WTC11 (cell line): ENCODE measurements around the gene GPR83. TPM values are rescaled to one million over a fixed set of nuclear protein-coding genes. Genes with fewer than 3 reads are reported as not detected.

Experiments
- ATAC-seq: fragments of 200-7000 bp; cut with Tn5 transposase; 2 replicates; pipeline ENCODE4 v1.10.0; 2021; ENCODE audit warnings: mild to moderate bottlenecking, moderate library complexity
- Bru-seq: library from RNA; stranded (reverse); fragments of 400-500 nt; gene quantifications from one replicate; lab custom pipeline; 2021; lab: Mats Ljungman, UMichigan
- CTCF ChIA-PET: fragments of 300-600 bp; sonication (Branson Sonifier 250); formaldehyde crosslinking; loops from one replicate; lab custom pipeline; 2021; ENCODE audit warnings: antibody characterized with exemption; lab: Charles Lee
- POLR2A ChIA-PET: fragments of 350-600 bp; sonication (Branson Sonifier 250); formaldehyde crosslinking; loops from one replicate; lab custom pipeline; 2021; ENCODE audit warnings: antibody characterized with exemption; lab: Charles Lee
- DNase-seq: peaks from one replicate; pipeline ENCODE4 v3.0.0; 2021; ENCODE audit warnings: low spot score
- H3K27ac Mint-ChIP-seq: 2 replicates; pipeline ENCODE4 v1.8.0; 2021; ENCODE audit warnings: mixed read lengths
- H3K27me3 Mint-ChIP-seq: 2 replicates; pipeline ENCODE4 v1.8.0; 2021; ENCODE audit warnings: low read depth, mild to moderate bottlenecking, moderate library complexity, mixed read lengths
- H3K36me3 Mint-ChIP-seq: 2 replicates; pipeline ENCODE4 v1.8.0; 2021; ENCODE audit warnings: mixed read lengths
- H3K4me1 Mint-ChIP-seq: 2 replicates; pipeline ENCODE4 v1.8.0; 2022; ENCODE audit warnings: mixed read lengths
- H3K4me3 Mint-ChIP-seq: 2 replicates; pipeline ENCODE4 v1.8.0; 2021; ENCODE audit warnings: mild to moderate bottlenecking, moderate library complexity, mixed read lengths
- H3K9me3 Mint-ChIP-seq: 2 replicates; pipeline ENCODE4 v1.8.0; 2021; ENCODE audit warnings: mixed read lengths
- ATF3 ChIP-seq: sonication (generic); formaldehyde crosslinking; conservative IDR thresholded peaks from 2 replicates; pipeline ENCODE4 v1.8.1; 2022; ENCODE audit warnings: mild to moderate bottlenecking, missing genetic modification reagents
- ELF4 ChIP-seq: sonication (generic); formaldehyde crosslinking; IDR thresholded peaks from 2 replicates; pipeline ENCODE4 v1.8.1; 2022; ENCODE audit warnings: low read depth, mild to moderate bottlenecking, moderate library complexity, missing genetic modification reagents
- ERG ChIP-seq: fragments of 250-450 bp; sonication (Bioruptor Pico); IDR thresholded peaks from 2 replicates; pipeline ENCODE4 v1.8.0; 2021; ENCODE audit warnings: mild to moderate bottlenecking
- ESRRA ChIP-seq: sonication (generic); formaldehyde crosslinking; IDR thresholded peaks from 2 replicates; pipeline ENCODE4 v1.8.1; 2022; ENCODE audit warnings: mild to moderate bottlenecking, missing genetic modification reagents, borderline replicate concordance
- FOXJ3 ChIP-seq: sonication (generic); formaldehyde crosslinking; IDR thresholded peaks from 2 replicates; pipeline ENCODE4 v1.9.0; 2021; ENCODE audit warnings: missing genetic modification reagents, mild to moderate bottlenecking, borderline replicate concordance
- GRHL2 ChIP-seq: fragments of 250-450 bp; sonication (Bioruptor Pico); IDR thresholded peaks from 2 replicates; pipeline ENCODE4 v1.8.0; 2022; ENCODE audit warnings: mild to moderate bottlenecking, moderate library complexity; ENCODE audit not compliant: insufficient replicate concordance, severe bottlenecking
- GTF2I ChIP-seq: fragments of 250-450 bp; sonication (Bioruptor Pico); conservative IDR thresholded peaks from 2 replicates; pipeline ENCODE4 v1.4.0; 2021; ENCODE audit warnings: mild to moderate bottlenecking
- IRF2 ChIP-seq: sonication (generic); formaldehyde crosslinking; IDR thresholded peaks from 2 replicates; pipeline ENCODE4 v1.8.0; 2022; ENCODE audit warnings: low read depth, missing genetic modification reagents, borderline replicate concordance
- JUN ChIP-seq: sonication (generic); formaldehyde crosslinking; IDR thresholded peaks from 2 replicates; pipeline ENCODE4 v1.8.0; 2023; ENCODE audit warnings: mild to moderate bottlenecking, missing genetic modification reagents
- NFATC4 ChIP-seq: fragments of 250-450 bp; sonication (Bioruptor Pico); IDR thresholded peaks from 2 replicates; pipeline ENCODE4 v1.9.0; 2021; ENCODE audit warnings: mild to moderate bottlenecking
- NFYB ChIP-seq: sonication (generic); formaldehyde crosslinking; conservative IDR thresholded peaks from 2 replicates; pipeline ENCODE4 v1.8.0; 2022; ENCODE audit warnings: low read depth, missing genetic modification reagents
- NR1H2 ChIP-seq: sonication (generic); formaldehyde crosslinking; IDR thresholded peaks from 2 replicates; pipeline ENCODE4 v1.9.0; 2021; ENCODE audit warnings: mild to moderate bottlenecking, moderate library complexity, missing genetic modification reagents
- NR2C2 ChIP-seq: sonication (generic); formaldehyde crosslinking; IDR thresholded peaks from 2 replicates; pipeline ENCODE4 v1.8.0; 2022; ENCODE audit warnings: mild to moderate bottlenecking, missing genetic modification reagents
- OVOL2 ChIP-seq: fragments of 250-450 bp; sonication (Bioruptor Pico); IDR thresholded peaks from 2 replicates; pipeline ENCODE4 v1.9.0; 2021; ENCODE audit warnings: mild to moderate bottlenecking, borderline replicate concordance
- RELA ChIP-seq: sonication (generic); formaldehyde crosslinking; IDR thresholded peaks from 2 replicates; pipeline ENCODE4 v1.8.1; 2022; ENCODE audit warnings: missing genetic modification reagents, mild to moderate bottlenecking, borderline replicate concordance
- SMAD3 ChIP-seq: sonication (generic); formaldehyde crosslinking; IDR thresholded peaks from 2 replicates; pipeline ENCODE4 v1.8.0; 2022; ENCODE audit warnings: missing genetic modification reagents, mild to moderate bottlenecking, borderline replicate concordance
- STAT6 ChIP-seq: sonication (generic); formaldehyde crosslinking; conservative IDR thresholded peaks from 2 replicates; pipeline ENCODE4 v1.8.1; 2023; ENCODE audit warnings: mild to moderate bottlenecking, low read depth, missing genetic modification reagents, moderate library complexity
- TEAD1 ChIP-seq: sonication (generic); formaldehyde crosslinking; IDR thresholded peaks from 2 replicates; pipeline ENCODE4 v1.8.0; 2022; ENCODE audit warnings: mild to moderate bottlenecking, missing genetic modification reagents
- ZNF121 ChIP-seq: sonication (generic); formaldehyde crosslinking; IDR thresholded peaks from 2 replicates; pipeline ENCODE4 v1.8.0; 2023; ENCODE audit warnings: missing genetic modification reagents
- ZNF138 ChIP-seq: sonication (generic); formaldehyde crosslinking; conservative IDR thresholded peaks from 2 replicates; pipeline ENCODE4 v1.8.1; 2022; ENCODE audit warnings: mild to moderate bottlenecking, moderate library complexity, missing genetic modification reagents
- ZNF232 ChIP-seq: sonication (generic); formaldehyde crosslinking; IDR thresholded peaks from 2 replicates; pipeline ENCODE4 v1.8.0; 2022; ENCODE audit warnings: mild to moderate bottlenecking, missing genetic modification reagents
- ZNF263 ChIP-seq: sonication (generic); formaldehyde crosslinking; IDR thresholded peaks from 2 replicates; pipeline ENCODE4 v1.8.1; 2022; ENCODE audit warnings: low read depth, mild to moderate bottlenecking, moderate library complexity, missing genetic modification reagents
- ZNF671 ChIP-seq: fragments of 250-450 bp; sonication (Bioruptor Pico); IDR thresholded peaks from 2 replicates; pipeline ENCODE4 v1.8.0; 2021; ENCODE audit warnings: mild to moderate bottlenecking
- long read RNA-seq, 3 experiments: library from RNA in 1 of 3; library from capped mRNA in 1 of 3; library from polyadenylated mRNA in 1 of 3; unstranded in 2 of 3; stranded (forward) in 1 of 3; transcript quantifications; one replicate each; pipeline ENCODE4 v2.0.0, GENCODE V29; 2021
- total RNA-seq: library from RNA; stranded (reverse); gene quantifications from 3 replicates; pipeline ENCODE4 v1.2.3, GENCODE V29; 2021
- TF ChIP-seq, protein P1 (sequence below): sonication (generic); formaldehyde crosslinking; IDR thresholded peaks from 2 replicates; pipeline ENCODE4 v1.8.0; 2022; ENCODE audit warnings: mild to moderate bottlenecking, missing genetic modification reagents
- TF ChIP-seq, protein P2 (sequence below): sonication (generic); formaldehyde crosslinking; IDR thresholded peaks from 2 replicates; pipeline ENCODE4 v1.8.0; 2023; ENCODE audit warnings: missing genetic modification reagents
- TF ChIP-seq, protein P3 (sequence below): sonication (generic); formaldehyde crosslinking; IDR thresholded peaks from 2 replicates; pipeline ENCODE4 v1.8.1; 2022; ENCODE audit warnings: mild to moderate bottlenecking, moderate library complexity, missing genetic modification reagents
- TF ChIP-seq, protein P4 (sequence below): sonication (generic); formaldehyde crosslinking; IDR thresholded peaks from 2 replicates; pipeline ENCODE4 v1.8.0; 2023; ENCODE audit warnings: mild to moderate bottlenecking, missing genetic modification reagents

The GPR83 gene
- total RNA-seq: 0.23 to 0.48 TPM (median 0.42 TPM) in 3 replicates
- percentile 22 among the genes with signal in this experiment for Bru-seq, nascent RNA
- long read RNA-seq, experiment 1, full-length matches to known transcripts: 1 of 2 reads
- long read RNA-seq, experiment 1, partial matches to known transcripts: 0 of 2 reads
- long read RNA-seq, experiment 1, other reads (novel, unspliced or antisense): 1 of 2 reads
- long read RNA-seq, experiment 2: 0 reads
- long read RNA-seq, experiment 3: 0 reads

DNA sequence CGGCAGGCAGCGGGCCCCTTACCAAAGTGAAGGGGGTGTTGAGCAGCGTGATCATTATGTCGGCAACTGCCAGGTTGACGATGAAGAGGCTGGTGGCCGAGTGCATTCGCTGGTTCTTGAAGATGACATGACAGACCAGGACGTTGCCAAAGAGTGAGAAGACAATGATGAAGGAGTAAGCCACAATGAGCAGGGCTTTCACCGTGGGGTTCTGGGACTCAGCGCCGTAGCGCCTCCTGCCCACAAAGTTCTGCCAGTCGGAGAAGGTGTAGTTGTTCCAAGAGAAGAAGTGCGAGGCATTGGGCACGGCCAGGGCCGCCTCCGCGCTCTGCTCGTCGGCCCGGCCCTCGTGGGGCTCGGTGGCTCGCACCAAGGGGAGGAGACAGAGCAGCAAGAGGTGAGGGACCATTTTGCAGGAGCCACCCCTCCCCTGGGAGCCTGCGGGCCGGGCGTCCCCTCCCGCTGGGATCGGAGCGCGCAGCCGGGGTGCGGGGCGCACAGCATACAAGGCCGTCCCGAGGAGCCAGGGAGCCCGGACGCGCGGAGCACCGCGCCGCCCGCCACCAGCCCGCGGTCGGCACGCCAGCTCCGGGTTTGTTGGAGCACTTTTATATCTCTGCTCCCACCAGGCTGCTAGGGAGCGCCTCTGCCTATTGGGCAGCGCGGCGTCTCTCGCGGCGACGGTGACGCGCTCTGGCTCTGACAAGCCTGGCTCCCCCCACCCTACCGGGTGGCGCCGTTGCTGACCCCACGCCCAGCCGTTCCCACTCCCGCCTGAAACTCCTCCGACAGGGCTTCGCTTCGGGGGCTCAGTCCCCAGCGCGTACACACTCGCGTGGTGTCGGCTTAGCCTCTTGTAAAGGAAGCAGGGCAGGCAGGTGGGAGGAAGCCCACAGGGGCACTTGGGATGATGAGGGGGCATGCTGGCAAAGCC lies at the start of gene GPR83:
GPR83 (minus strand) TSS at position 581 of the 934 bp plus-strand sequence; CDS start at position 409, 172 bp downstream.
- H3K4me3 Mint-ChIP-seq: peak within 1 kb of the TSS; percentile 74
- no peaks in the 10 kb centered on the region for H3K9me3 Mint-ChIP-seq
- ChIA-PET CTCF (interaction anchor here (1.2 to 2.6 kb wide), 2 partner anchors 17 to 506 kb away, joined by 6 to 7 read pairs; no protein-coding TSS in a partner anchor), POLR2A (no interaction called here)
- peaks cover 18% of the 10 kb centered on the region for H3K4me1 Mint-ChIP-seq
- H3K27ac Mint-ChIP-seq: no peak within 1 kb of the TSS
- H3K27me3 Mint-ChIP-seq: peaks cover 51% of the 10 kb centered on the region
- ATAC-seq: peak; percentile 83
- DNase-seq: peak; percentile 51
- no peaks in the 10 kb centered on the region for H3K36me3 Mint-ChIP-seq
- TF ChIP-seq NFYB (CRISPR knock-in tag) (peak; percentile 7; the same call in 1 of the 2 replicates), ATF3 (CRISPR knock-in tag) (no peak), GTF2I (no peak), GRHL2 (no peak), ERG (CRISPR knock-in tag) (no peak), ZNF121 (CRISPR knock-in tag) (no peak), JUN (CRISPR knock-in tag) (no peak), OVOL2 (CRISPR knock-in tag) (no peak), NFATC4 (CRISPR knock-in tag) (no peak), TEAD1 (CRISPR knock-in tag) (no peak), FOXJ3 (CRISPR knock-in tag) (no peak), ZNF671 (CRISPR knock-in tag) (no peak), ZNF263 (CRISPR knock-in tag) (no peak), RELA (CRISPR knock-in tag) (no peak), ESRRA (no peak), ZNF138 (no peak), ZNF232 (CRISPR knock-in tag) (no peak), IRF2 (CRISPR knock-in tag) (no peak), ELF4 (CRISPR knock-in tag) (no peak), NR2C2 (CRISPR knock-in tag) (no peak), SMAD3 (CRISPR knock-in tag) (no peak), STAT6 (CRISPR knock-in tag) (no peak), NR1H2 (CRISPR knock-in tag) (no peak)
- TF ChIP-seq, protein P1, sequence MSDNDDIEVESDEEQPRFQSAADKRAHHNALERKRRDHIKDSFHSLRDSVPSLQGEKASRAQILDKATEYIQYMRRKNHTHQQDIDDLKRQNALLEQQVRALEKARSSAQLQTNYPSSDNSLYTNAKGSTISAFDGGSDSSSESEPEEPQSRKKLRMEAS (CRISPR knock-in tag): peak; percentile 31; the same call in 1 of the 2 replicates
- TF ChIP-seq, protein P2, sequence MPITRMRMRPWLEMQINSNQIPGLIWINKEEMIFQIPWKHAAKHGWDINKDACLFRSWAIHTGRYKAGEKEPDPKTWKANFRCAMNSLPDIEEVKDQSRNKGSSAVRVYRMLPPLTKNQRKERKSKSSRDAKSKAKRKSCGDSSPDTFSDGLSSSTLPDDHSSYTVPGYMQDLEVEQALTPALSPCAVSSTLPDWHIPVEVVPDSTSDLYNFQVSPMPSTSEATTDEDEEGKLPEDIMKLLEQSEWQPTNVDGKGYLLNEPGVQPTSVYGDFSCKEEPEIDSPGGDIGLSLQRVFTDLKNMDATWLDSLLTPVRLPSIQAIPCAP (CRISPR knock-in tag): no peak
- TF ChIP-seq, protein P3, sequence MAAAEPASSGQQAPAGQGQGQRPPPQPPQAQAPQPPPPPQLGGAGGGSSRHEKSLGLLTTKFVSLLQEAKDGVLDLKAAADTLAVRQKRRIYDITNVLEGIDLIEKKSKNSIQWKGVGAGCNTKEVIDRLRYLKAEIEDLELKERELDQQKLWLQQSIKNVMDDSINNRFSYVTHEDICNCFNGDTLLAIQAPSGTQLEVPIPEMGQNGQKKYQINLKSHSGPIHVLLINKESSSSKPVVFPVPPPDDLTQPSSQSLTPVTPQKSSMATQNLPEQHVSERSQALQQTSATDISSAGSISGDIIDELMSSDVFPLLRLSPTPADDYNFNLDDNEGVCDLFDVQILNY (CRISPR knock-in tag): no peak
- TF ChIP-seq, protein P4, sequence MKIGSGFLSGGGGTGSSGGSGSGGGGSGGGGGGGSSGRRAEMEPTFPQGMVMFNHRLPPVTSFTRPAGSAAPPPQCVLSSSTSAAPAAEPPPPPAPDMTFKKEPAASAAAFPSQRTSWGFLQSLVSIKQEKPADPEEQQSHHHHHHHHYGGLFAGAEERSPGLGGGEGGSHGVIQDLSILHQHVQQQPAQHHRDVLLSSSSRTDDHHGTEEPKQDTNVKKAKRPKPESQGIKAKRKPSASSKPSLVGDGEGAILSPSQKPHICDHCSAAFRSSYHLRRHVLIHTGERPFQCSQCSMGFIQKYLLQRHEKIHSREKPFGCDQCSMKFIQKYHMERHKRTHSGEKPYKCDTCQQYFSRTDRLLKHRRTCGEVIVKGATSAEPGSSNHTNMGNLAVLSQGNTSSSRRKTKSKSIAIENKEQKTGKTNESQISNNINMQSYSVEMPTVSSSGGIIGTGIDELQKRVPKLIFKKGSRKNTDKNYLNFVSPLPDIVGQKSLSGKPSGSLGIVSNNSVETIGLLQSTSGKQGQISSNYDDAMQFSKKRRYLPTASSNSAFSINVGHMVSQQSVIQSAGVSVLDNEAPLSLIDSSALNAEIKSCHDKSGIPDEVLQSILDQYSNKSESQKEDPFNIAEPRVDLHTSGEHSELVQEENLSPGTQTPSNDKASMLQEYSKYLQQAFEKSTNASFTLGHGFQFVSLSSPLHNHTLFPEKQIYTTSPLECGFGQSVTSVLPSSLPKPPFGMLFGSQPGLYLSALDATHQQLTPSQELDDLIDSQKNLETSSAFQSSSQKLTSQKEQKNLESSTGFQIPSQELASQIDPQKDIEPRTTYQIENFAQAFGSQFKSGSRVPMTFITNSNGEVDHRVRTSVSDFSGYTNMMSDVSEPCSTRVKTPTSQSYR: no peak
